NOMO-1 treated with DMSO at 0.1 percent for 48 hours (cell line): Measurements from ENCODE around the gene LCE1D.
A peak's percentile ranks its signal among the peaks of the same experiment; 100 is the strongest.

Experiments used
- DNase-seq: peaks from one replicate; lab custom pipeline; 2025; ENCODE audit not compliant: unreplicated experiment; lab: John Stamatoyannopoulos, UW

Gene LCE1D

GRCh38 chr1:152796421-152796820 is at the start of gene LCE1D:
Gene LCE1D, plus strand, starts transcription at chr1:152796721. Its CDS starts 1,074 bp downstream, at chr1:152797795.
- no peak for DNase-seq

GRCh38 chr1:152747831-152748230 is 48.7 kb upstream of the LCE1D start:
- DNase-seq = peak; percentile 3

GRCh38 chr1:152752225-152752624 is 44.3 kb upstream of the LCE1D start:
- DNase-seq = no peak

DNA sequence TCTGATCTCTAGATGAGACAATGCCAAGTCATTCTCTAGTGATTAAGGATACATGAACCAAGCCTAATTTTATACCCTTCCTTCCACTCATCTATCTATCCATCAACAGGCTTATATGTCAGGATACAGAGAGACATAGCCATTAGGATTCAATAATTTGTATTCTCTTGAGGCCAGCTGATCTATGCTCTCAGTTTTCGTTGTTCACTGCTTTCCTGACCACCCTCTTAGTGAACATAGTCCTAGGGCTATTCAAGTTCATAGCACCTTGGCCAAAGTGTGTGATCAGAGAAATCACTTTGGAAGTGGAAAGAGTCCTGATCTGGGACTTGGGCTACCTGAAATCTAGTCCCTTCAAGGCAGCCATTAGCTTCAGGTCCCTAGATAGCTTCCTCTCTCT is 42.9 kb upstream of the LCE1D start:
- DNase-seq = no peak

GRCh38 chr1:152756872-152757271 is 39.6 kb upstream of the LCE1D start:
- DNase-seq = no peak

DNA sequence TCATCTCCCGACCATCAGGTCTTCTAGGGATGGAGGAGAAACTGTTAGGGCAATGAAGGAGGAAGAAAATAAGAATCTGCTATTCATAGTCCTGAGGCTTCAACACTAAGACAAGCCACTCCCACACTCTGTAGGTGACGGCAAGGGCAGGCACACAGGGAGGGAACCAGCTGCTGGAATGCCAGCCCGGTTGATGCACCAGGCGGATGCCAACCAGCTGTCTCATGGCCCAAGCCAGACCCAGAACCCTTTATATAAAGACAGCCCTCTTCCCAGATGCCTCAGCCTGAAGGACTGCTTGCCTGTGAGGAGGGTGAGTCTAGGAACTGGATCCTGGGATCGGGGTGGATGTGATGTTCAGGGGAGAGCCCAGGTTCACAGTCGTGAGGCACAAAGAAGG is 38.8 kb upstream of the LCE1D start, which contains the start of gene KPRP:
TSS of gene KPRP (plus strand) at position 279 of the 400 bp plus-strand sequence. CDS start 1,564 bp downstream, outside the sequence.
- no peak for DNase-seq

DNA sequence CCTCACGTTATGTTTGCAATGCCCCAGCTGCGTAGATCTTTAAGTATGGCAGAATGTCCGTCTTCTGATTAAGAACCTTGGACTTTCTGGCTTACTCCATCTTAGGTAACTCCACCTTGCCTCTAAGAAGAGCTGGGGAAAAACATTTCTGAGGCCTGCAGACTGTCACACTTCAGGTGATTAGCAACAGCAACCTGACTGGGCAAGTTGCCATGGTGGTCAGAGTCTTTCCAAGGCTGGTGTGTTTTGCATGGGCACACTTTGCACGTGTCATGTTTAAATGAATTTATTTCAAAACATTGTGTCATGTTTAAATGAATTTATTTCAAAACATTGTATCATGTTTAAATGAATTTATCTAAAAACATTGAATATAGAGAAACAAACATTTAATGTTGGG is 37.9 kb upstream of the LCE1D start:
- no peak for DNase-seq

DNA sequence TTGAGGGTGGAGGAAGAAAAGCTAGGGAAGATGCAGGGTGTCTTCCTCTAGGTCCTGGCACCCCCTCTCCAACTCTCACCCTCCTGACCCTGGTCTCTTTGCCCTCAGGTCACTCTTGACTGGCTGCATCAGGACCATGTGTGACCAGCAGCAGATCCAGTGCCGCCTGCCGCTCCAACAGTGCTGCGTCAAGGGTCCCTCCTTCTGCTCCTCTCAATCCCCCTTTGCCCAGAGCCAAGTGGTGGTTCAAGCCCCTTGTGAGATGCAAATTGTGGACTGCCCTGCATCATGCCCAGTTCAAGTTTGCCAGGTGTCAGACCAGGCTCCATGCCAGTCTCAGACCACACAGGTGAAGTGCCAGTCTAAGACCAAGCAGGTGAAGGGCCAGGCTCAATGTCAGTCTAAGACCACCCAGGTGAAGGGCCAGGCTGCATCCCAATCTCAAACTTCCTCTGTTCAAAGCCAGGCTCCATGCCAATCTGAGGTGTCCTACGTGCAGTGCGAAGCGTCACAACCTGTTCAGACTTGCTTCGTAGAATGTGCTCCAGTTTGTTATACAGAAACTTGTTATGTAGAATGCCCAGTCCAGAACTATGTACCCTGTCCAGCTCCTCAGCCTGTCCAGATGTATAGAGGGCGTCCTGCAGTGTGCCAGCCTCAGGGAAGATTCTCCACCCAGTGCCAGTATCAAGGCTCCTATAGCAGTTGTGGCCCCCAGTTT is 36.9 kb upstream of the LCE1D start:
- no peak for DNase-seq

GRCh38 chr1:152760551-152761190 is 35.9 kb upstream of the LCE1D start:
- DNase-seq = no peak

DNA sequence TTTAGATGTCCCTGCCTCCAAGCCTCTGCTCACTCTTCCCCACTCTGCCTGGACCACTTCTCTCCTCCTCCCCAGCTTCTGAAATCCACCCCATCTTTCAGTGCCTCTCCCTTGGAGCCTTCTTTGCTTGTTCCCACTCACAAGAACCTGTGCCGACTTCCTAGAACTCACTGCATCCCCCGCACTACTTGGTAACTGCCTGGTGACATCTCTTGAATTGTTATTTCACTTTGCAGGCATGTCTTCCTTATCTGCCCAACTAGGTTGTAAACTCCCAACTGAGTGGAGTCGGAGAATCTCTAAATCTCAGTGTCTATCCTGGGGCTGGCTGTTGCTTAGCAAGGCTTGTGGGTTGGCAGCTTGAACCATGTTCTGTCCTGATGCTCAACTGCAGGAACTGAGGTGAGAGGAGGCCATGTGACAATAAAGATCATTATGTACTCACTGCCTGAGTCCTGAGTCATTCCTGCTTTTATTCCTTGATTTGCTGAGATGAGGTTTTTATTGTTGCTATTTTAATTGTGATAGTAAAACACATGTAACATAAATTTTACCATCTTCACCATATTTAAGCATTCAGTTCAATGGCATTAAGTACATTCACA is 34.8 kb upstream of the LCE1D start:
- DNase-seq = no peak

- DNase-seq = no peak
These were observed 27.5 kb upstream of the LCE1D start for GRCh38 chr1:152768847-152769533.

GRCh38 chr1:152770411-152770810 is 26.1 kb upstream of the LCE1D start:
- DNase-seq = no peak

DNA sequence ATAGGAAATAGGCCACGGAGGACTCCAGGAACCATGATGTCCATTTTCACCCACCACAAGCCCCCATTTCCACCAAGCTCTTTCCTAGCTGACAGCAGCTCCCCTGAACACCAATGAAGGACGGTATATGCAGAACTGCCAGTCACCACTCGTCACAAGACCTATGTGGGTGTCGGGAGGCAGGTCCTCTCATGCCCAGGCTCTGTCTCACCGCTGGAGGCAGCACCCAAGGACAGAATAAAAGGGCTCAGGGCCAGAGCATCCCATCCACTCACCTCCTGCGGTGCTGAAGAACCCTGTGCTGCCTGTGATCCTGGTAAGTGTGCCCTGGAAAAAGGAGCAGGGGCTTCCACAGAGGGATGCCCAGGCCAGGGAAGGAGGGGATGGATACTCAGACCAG is 21.6 kb upstream of the LCE1D start, which contains the start of gene LCE1F:
TSS of gene LCE1F (plus strand) at position 266 of the 400 bp plus-strand sequence. CDS start 1,232 bp downstream, outside the sequence.
- DNase-seq = no peak

DNA sequence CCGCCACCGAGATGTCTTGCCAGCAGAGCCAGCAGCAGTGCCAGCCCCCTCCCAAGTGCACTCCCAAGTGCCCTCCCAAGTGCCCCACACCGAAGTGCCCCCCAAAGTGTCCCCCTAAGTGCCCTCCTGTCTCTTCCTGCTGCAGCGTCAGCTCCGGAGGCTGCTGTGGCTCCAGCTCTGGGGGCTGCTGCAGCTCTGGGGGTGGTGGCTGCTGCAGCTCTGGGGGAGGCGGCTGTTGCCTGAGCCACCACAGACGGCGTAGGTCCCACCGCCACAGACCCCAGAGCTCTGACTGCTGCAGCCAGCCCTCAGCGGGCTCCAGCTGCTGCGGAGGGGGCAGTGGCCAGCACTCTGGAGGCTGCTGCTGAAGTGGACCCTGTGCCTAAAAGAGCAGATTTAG is 20.2 kb upstream of the LCE1D start:
- DNase-seq = no peak

- no peak for DNase-seq
These were observed 18.9 kb upstream of the LCE1D start for GRCh38 chr1:152777510-152778137.

DNA sequence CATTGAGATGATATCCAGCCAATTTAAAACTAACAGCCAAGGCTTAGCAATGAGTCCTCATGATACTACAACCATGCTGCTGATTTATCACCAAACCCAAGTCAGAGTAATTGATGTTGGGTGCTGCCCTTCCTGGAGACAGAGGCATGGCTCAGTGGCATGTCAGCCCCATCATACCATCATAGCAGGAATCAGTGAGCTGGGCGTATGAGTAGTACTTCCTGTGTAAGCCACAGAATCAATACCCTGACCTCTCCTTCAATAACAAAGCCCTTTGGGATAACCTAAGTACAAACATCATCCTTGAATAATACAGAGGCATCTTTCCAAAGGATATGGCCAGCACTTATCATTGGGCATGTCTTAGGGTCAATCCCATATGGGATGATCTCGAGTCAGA is 13.4 kb upstream of the LCE1D start:
- no peak for DNase-seq

- DNase-seq = no peak
These were observed 10.4 kb upstream of the LCE1D start, which contains the start of gene LCE1E for GRCh38 chr1:152786077-152786476. Gene LCE1E, plus strand, starts transcription at chr1:152786257. Its CDS starts 1,043 bp downstream, at chr1:152787300.

- no peak for DNase-seq
These were observed 835 bp upstream of the LCE1D start for GRCh38 chr1:152795686-152796085.

DNA sequence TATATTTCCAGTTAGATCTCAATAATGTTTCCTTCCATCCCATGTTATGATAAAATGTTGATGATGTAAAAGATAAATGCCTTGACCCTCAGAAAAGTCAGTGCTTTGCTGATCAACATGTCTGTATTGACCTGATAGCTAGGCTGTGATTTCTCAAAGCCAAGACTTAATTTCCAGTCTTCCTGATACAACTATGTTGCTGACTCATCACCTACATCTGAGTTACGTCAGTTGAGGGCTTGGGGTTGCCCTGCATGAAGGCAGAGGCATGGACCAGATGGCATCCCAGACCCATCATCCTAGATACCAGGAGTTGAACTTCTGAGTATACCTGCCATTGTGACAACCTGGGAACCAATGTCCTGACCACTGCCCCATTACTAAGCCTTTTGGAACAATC is 4.8 kb downstream of the LCE1D start:
- DNase-seq = no peak

DNA sequence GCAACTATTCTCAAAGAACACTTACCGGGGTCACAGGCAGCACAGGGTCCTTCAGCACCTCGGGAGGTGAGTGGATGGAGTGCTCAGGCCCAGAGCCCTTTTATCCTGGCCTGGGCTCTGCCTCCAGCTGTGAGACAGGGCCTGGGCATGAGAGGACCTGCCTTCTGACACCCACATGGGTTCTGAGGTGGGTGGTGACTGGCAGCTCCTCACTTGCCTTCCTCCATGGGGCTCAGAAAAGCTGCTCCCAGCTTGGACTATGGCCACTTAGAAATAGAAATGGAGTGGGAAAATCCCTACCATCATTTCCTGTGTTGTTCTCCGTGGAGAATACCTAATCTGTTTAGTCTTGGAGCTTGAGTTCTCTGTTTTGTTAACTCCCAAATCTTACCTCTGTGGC is 10.1 kb downstream of the LCE1D start, which contains the start of gene LCE1C:
TSS of gene LCE1C (minus strand) at position 76 of the 400 bp plus-strand sequence. CDS start 1,173 bp downstream, outside the sequence.
- DNase-seq = no peak

DNA sequence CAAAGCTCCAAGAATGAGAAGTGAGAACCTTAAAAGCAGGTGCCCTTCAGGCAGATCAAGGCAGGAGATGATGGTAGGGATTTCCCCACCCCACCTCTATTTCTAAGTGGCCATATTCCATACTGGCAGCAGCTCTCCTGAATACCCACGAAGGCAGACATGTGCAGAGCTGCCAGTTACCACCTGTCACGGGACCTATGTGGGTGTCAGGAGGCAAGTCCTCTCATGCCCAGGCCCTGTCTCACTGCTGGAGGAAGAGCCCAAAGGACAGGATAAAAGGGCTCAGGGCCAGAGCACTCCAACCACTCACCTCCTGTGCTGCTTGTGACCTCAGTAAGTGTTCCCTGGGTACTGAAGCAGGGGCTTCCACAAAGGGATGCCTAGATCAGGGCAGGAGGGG is 14.5 kb downstream of the LCE1D start:
- no peak for DNase-seq
